ENCODE data around the gene DAAM2.

Gene DAAM2

GRCh38 chr6:39891976-39892375 lies 99.8 kb downstream of the DAAM2 start:
- DNase-seq: no peak

GRCh38 chr6:39892490-39893129 lies 100.4 kb downstream of the DAAM2 start:
- peak; percentile 54 for DNase-seq

GRCh38 chr6:39893286-39893685 lies 101.1 kb downstream of the DAAM2 start:
- no peak for DNase-seq

- no peak for DNase-seq
Observed at GRCh38 chr6:39896701-39897100, 104.5 kb downstream of the DAAM2 start.

GRCh38 chr6:39897698-39898097 lies 105.5 kb downstream of the DAAM2 start:
- DNase-seq: no peak

GRCh38 chr6:39898625-39899024 lies 106.4 kb downstream of the DAAM2 start:
- DNase-seq: no peak

GRCh38 chr6:39899554-39900295 lies 107.5 kb downstream of the DAAM2 start:
- no peak for DNase-seq

GRCh38 chr6:39901116-39901655 lies 109.0 kb downstream of the DAAM2 start:
- DNase-seq: no peak

- DNase-seq: no peak
Observed at GRCh38 chr6:39901670-39902069, 109.5 kb downstream of the DAAM2 start.

GRCh38 chr6:39902136-39902535 lies 110.0 kb downstream of the DAAM2 start:
- DNase-seq: no peak

GRCh38 chr6:39902786-39903465 lies 110.8 kb downstream of the DAAM2 start:
- DNase-seq: no peak

- no peak for DNase-seq
Observed at GRCh38 chr6:39903656-39904055, 111.5 kb downstream of the DAAM2 start.

- no peak for DNase-seq
Observed at GRCh38 chr6:39904946-39905639, 112.9 kb downstream of the DAAM2 start.

- no peak for DNase-seq
Observed at GRCh38 chr6:39905640-39905975, 113.4 kb downstream of the DAAM2 start.

- no peak for DNase-seq
Observed at GRCh38 chr6:39906318-39906761, 114.2 kb downstream of the DAAM2 start.

GRCh38 chr6:39907871-39908575 lies 115.8 kb downstream of the DAAM2 start:
- DNase-seq: no peak

- no peak for DNase-seq
Observed at GRCh38 chr6:39908838-39909583, 116.8 kb downstream of the DAAM2 start.

- DNase-seq: no peak
Observed at GRCh38 chr6:39909701-39910100, 117.5 kb downstream of the DAAM2 start.

- no peak for DNase-seq
Observed at GRCh38 chr6:39910164-39910563, 118.0 kb downstream of the DAAM2 start.

- no peak for DNase-seq
Observed at GRCh38 chr6:39910744-39911143, 118.6 kb downstream of the DAAM2 start.

GRCh38 chr6:39911513-39912125 lies 119.4 kb downstream of the DAAM2 start:
- DNase-seq: no peak

Data from NCI-H1105 treated with DMSO at 0.1 percent for 48 hours (cell line).